Right lung (tissue), 5 donors: ENCODE results near the gene SLC22A13. TPM values are rescaled to one million over a fixed set of nuclear protein-coding genes. Genes with fewer than 3 reads are reported as not detected.

Source experiments
- polyA plus RNA-seq, 5 donors: library from polyadenylated mRNA; unstranded; fragments of 120-200 nt; gene quantifications; one replicate each; pipeline versions ENCODE4 v1.2.1 to v1.2.3, GENCODE V29; 2013; ENCODE audit warnings: inconsistent platforms in 1 of 5, low replicate concordance in 1 of 5; ENCODE audit not compliant: insufficient read length in 5 of 5, insufficient read depth in 1 of 5

The SLC22A13 gene
- polyA plus RNA-seq, 5 donors = 0.06 to 0.24 (median 0.10) TPM

Other genes with a start within 250 kb of the SLC22A13 start
- gene PLCD1, start 236.2 kb upstream of the SLC22A13 start, polyA plus RNA-seq = 10 to 100 TPM; 37.6 to 47.2 (median 44.0) TPM
- 10 to 100 TPM in 1 of 5 donors, 1 to 10 TPM in 4; 2.3 to 10.4 (median 7.8) TPM for gene DLEC1, start 226.6 kb upstream of the SLC22A13 start, polyA plus RNA-seq
- gene ACAA1, start 128.7 kb upstream of the SLC22A13 start, polyA plus RNA-seq = 10 to 100 TPM; 53.7 to 70.1 (median 61.8) TPM
- gene MYD88, start 127.2 kb upstream of the SLC22A13 start, polyA plus RNA-seq = 10 to 100 TPM; 38.4 to 43.9 (median 41.6) TPM
- gene OXSR1, start 100.3 kb upstream of the SLC22A13 start, polyA plus RNA-seq = 10 to 100 TPM; 35.9 to 56.0 (median 44.9) TPM
- gene SLC22A14, start 16.5 kb downstream of the SLC22A13 start, polyA plus RNA-seq = under 1 TPM; 0.11 to 0.24 (median 0.14) TPM
- gene XYLB, start 81.0 kb downstream of the SLC22A13 start, polyA plus RNA-seq = 1 to 10 TPM; 4.5 to 8.3 (median 6.6) TPM
- 10 to 100 TPM in 3 of 5 donors, 1 to 10 TPM in 2; 6.8 to 12.2 (median 10.1) TPM for gene ACVR2B, start 188.1 kb downstream of the SLC22A13 start, polyA plus RNA-seq
- gene EXOG, start 230.5 kb downstream of the SLC22A13 start, polyA plus RNA-seq = 10 to 100 TPM; 15.4 to 25.4 (median 21.0) TPM